A673 (cell line): ENCODE results near the gene HLA-F. TPM values are rescaled to one million over a fixed set of nuclear protein-coding genes. Genes with fewer than 3 reads are reported as not detected.
A peak's percentile ranks its signal among the peaks of the same experiment; 100 is the strongest.

Source experiments
- BruUV-seq: library from RNA; stranded (reverse); fragments of 400-500 nt; replicated peaks from 2 replicates; lab custom pipeline; 2021; lab: Mats Ljungman, UMichigan
- CTCF ChIA-PET: fragments of 300-600 bp; sonication (Branson Sonifier 250); formaldehyde crosslinking; loops from one replicate; lab custom pipeline; 2022; ENCODE audit warnings: antibody characterized with exemption; lab: Charles Lee
- POLR2A ChIA-PET: fragments of 300-600 bp; sonication (Branson Sonifier 250); formaldehyde crosslinking; loops from one replicate; lab custom pipeline; 2022; ENCODE audit warnings: antibody characterized with exemption; ENCODE audit not compliant: low non-redundant PET; lab: Charles Lee
- DNase-seq: peaks from one replicate; pipeline ENCODE4 v3.0.0-alpha.2; 2015; ENCODE audit warnings: low spot score
- H3K27ac ChIP-seq: fragments of 200-600 bp; sonication (generic); 2 replicates; pipeline ENCODE4 v1.5.1; 2016; ENCODE audit warnings: mixed run types, low read depth, mild to moderate bottlenecking, mixed read lengths, antibody characterized with exemption, low read length; ENCODE audit not compliant: poor library complexity, severe bottlenecking
- H3K27me3 ChIP-seq: fragments of 200-600 bp; sonication (generic); replicated peaks from 2 replicates; pipeline ENCODE4 v1.6.1; 2017; ENCODE audit warnings: mixed run types, low read depth, mild to moderate bottlenecking, mixed read lengths, antibody characterized with exemption, low read length; ENCODE audit not compliant: insufficient read depth, poor library complexity
- H3K36me3 ChIP-seq: fragments of 200-600 bp; sonication (generic); 2 replicates; pipeline ENCODE4 v1.6.1; 2016; ENCODE audit warnings: mixed run types, mild to moderate bottlenecking, mixed read lengths, antibody characterized with exemption, low read length; ENCODE audit not compliant: insufficient read depth, poor library complexity, severe bottlenecking
- H3K4me1 ChIP-seq: fragments of 200-600 bp; sonication (generic); 2 replicates; pipeline ENCODE4 v1.6.1; 2017; ENCODE audit warnings: mixed run types, mild to moderate bottlenecking, mixed read lengths, antibody characterized with exemption, low read length; ENCODE audit not compliant: insufficient read depth, poor library complexity, severe bottlenecking
- H3K4me3 ChIP-seq: fragments of 200-600 bp; sonication (generic); 2 replicates; pipeline ENCODE4 v1.5.1; 2016; ENCODE audit warnings: low read depth, mixed run types, mild to moderate bottlenecking, mixed read lengths, low read length; ENCODE audit not compliant: poor library complexity, severe bottlenecking
- H3K9me3 ChIP-seq: fragments of 200-600 bp; sonication (generic); 2 replicates; pipeline ENCODE4 v1.6.1; 2016; ENCODE audit warnings: mixed run types, low read depth, mild to moderate bottlenecking, mixed read lengths, antibody characterized with exemption, low read length; ENCODE audit not compliant: poor library complexity, severe bottlenecking
- CTCF ChIP-seq: fragments of 300-800, 200-600 bp; sonication (generic); conservative IDR thresholded peaks from 2 replicates; pipeline ENCODE4 v1.5.1; 2017; ENCODE audit warnings: low read depth, mild to moderate bottlenecking, antibody characterized with exemption, low read length, moderate library complexity, mixed read lengths
- EZH2 ChIP-seq: fragments of 200-600 bp; sonication (generic); IDR thresholded peaks from 2 replicates; pipeline ENCODE4 v1.6.1; 2017; ENCODE audit warnings: borderline replicate concordance, low read depth, mild to moderate bottlenecking, mixed read lengths, antibody characterized with exemption, low read length; ENCODE audit not compliant: poor library complexity, severe bottlenecking
- intact Hi-C: fragments of 100-400 bp; cut with micrococcal nuclease; formaldehyde crosslinking; loops from one replicate; pipeline ENCODE4 v1.10.0; 2022; ENCODE audit not compliant: unreplicated experiment
- total RNA-seq: library from RNA; stranded (reverse); gene quantifications from 2 replicates; pipeline ENCODE4 v1.2.3, GENCODE V29; 2021

Gene HLA-F
- total RNA-seq, 1 experiment from 2014 or later, result not detected

GRCh38 chr6:29750709-29751108 is 27.5 kb downstream of the HLA-F start:
- H3K27me3 ChIP-seq, result peaks cover 21% of the 10 kb centered on the region

GRCh38 chr6:29751480-29751879 is 28.2 kb downstream of the HLA-F start:
- POLR2A ChIA-PET, result no interaction called here

More at GRCh38 chr6:29750709-29751108, 27.5 kb downstream of the HLA-F start:
- Histone ChIP-seq H3K9me3 (no peaks in the 10 kb centered on the region), H3K27ac (no peak overlapping the region), H3K4me1 (peaks cover 14% of the 10 kb centered on the region), H3K36me3 (no peaks in the 10 kb centered on the region), H3K4me3 (no peak overlapping the region)
- no TSS peak for BruUV-seq
- POLR2A ChIA-PET, result no interaction called here
- no peak for DNase-seq
- CTCF ChIA-PET, result no interaction called here
- TF ChIP-seq EZH2, result no peak
- no peak for TF ChIP-seq CTCF
- intact Hi-C loops, result loop anchor here (5.0 kb wide), 1 partner anchor 43 kb away; no protein-coding TSS in a partner anchor

GRCh38 chr6:29752451-29753308 is 29.4 kb downstream of the HLA-F start:
- Histone ChIP-seq H3K4me1 (peaks cover 14% of the 10 kb centered on the region), H3K27ac (no peak overlapping the region), H3K9me3 (no peaks in the 10 kb centered on the region), H3K36me3 (no peaks in the 10 kb centered on the region), H3K4me3 (peak overlapping the region; percentile 61), H3K27me3 (peaks cover 8% of the 10 kb centered on the region)
- peak; percentile 99 for TF ChIP-seq CTCF
- no peak for TF ChIP-seq EZH2
- ChIA-PET CTCF (interaction anchor here (0.8 kb wide), 1 partner anchor 102 kb away, joined by 7 read pairs; no protein-coding TSS in a partner anchor), POLR2A (no interaction called here)
- no TSS peak for BruUV-seq
- DNase-seq, result peak; percentile 93
- intact Hi-C loops, result loop anchor here (5.0 kb wide), 1 partner anchor 45 kb away; no protein-coding TSS in a partner anchor

More at GRCh38 chr6:29751480-29751879, 28.2 kb downstream of the HLA-F start:
- peaks cover 14% of the 10 kb centered on the region for H3K4me1 ChIP-seq
- H3K36me3 ChIP-seq, result no peaks in the 10 kb centered on the region
- BruUV-seq, result no TSS peak
- DNase-seq, result no peak
- no peak overlapping the region for H3K4me3 ChIP-seq
- H3K27me3 ChIP-seq, result peaks cover 13% of the 10 kb centered on the region
- TF ChIP-seq EZH2, result no peak
- no peak for TF ChIP-seq CTCF
- no peaks in the 10 kb centered on the region for H3K9me3 ChIP-seq
- CTCF ChIA-PET, result no interaction called here
- H3K27ac ChIP-seq, result no peak overlapping the region
- intact Hi-C loops, result loop anchor here (5.0 kb wide), 1 partner anchor 44 kb away; no protein-coding TSS in a partner anchor
